T-cell (primary cell): Measurements from ENCODE around the gene TRIM17. TPM values are rescaled to one million over a fixed set of nuclear protein-coding genes. Genes with fewer than 3 reads are reported as not detected.

Source experiments
- ATAC-seq, 4 experiments: fragments of 200-7000 bp in 3 of 4; fragments of 150-1000 bp in 1 of 4; cut with Tn5 transposase; replicated peaks in 1 of 4; 1 replicate in 3 of 4; 2 replicates in 1 of 4; pipeline ENCODE4 v1.10.0; 2021; ENCODE audit warnings: moderate library complexity in 3 of 4, mild to moderate bottlenecking in 2 of 4, moderate number of reproducible peaks in 1 of 4
- CTCF ChIA-PET, 2 donors: fragments of 300-600 bp; sonication (Branson Sonifier 250); formaldehyde crosslinking; loops; one replicate each; lab custom pipeline; 2022; ENCODE audit warnings: antibody characterized with exemption in 2 of 2; lab: Charles Lee
- POLR2A ChIA-PET, 2 donors: fragments of 300-600 bp; sonication (Branson Sonifier 250); formaldehyde crosslinking; loops; one replicate each; lab custom pipeline; 2022; ENCODE audit warnings: antibody characterized with exemption in 2 of 2; lab: Charles Lee
- DNase-seq, 35 experiments: peaks; one replicate each; pipeline versions ENCODE4 v3.0.0 to v3.0.0-alpha.2; 2013 to 2023
- H3K27ac ChIP-seq: one replicate; pipeline ENCODE4 v1.5.1; 2013; ENCODE audit warnings: low read length
- H3K27me3 ChIP-seq, 2 experiments: replicated peaks in 1 of 2; 1 replicate in 1 of 2; 2 replicates in 1 of 2; pipeline versions ENCODE4 v1.6.1 to v1.7.0; 2013; ENCODE audit warnings: low read length in 1 of 2, mixed read lengths in 1 of 2; ENCODE audit not compliant: control insufficient read depth in 2 of 2, insufficient read depth in 2 of 2; ENCODE audit errors: extremely low read depth in 1 of 2
- H3K36me3 ChIP-seq, 2 donors: 1 replicate in 1 of 2; 2 replicates in 1 of 2; pipeline versions ENCODE4 v1.6.1 to v1.7.0; 2013; ENCODE audit warnings: low read length in 1 of 2; ENCODE audit not compliant: control insufficient read depth in 2 of 2, insufficient read depth in 1 of 2; ENCODE audit errors: extremely low read depth in 1 of 2
- H3K4me1 ChIP-seq, 2 experiments: 1 replicate in 1 of 2; 2 replicates in 1 of 2; pipeline versions ENCODE4 v1.6.1 to v1.7.0; 2013; ENCODE audit warnings: low read length in 2 of 2, mixed read lengths in 1 of 2; ENCODE audit not compliant: insufficient read depth in 2 of 2, control insufficient read depth in 1 of 2; ENCODE audit errors: extremely low read depth in 1 of 2
- H3K4me3 ChIP-seq, 2 donors: 1 replicate in 1 of 2; 2 replicates in 1 of 2; pipeline versions ENCODE4 v1.5.1 to v1.7.0; 2013; ENCODE audit warnings: mild to moderate bottlenecking in 2 of 2, low read length in 1 of 2, moderate library complexity in 1 of 2; ENCODE audit not compliant: control insufficient read depth in 1 of 2; ENCODE audit errors: extremely low read depth in 1 of 2
- H3K9me3 ChIP-seq: 2 replicates; pipeline ENCODE4 v1.7.0; 2013
- H3K27ac Mint-ChIP-seq, 2 donors: one replicate each; pipeline ENCODE4 v1.8.0; 2020 to 2021; ENCODE audit warnings: mild to moderate bottlenecking in 2 of 2, mixed read lengths in 2 of 2
- H3K27me3 Mint-ChIP-seq, 2 donors: one replicate each; pipeline ENCODE4 v1.8.0; 2021 to 2022; ENCODE audit warnings: mixed read lengths in 2 of 2
- H3K36me3 Mint-ChIP-seq: one replicate; pipeline ENCODE4 v1.8.0; 2021; ENCODE audit warnings: mixed read lengths
- H3K4me1 Mint-ChIP-seq, 3 donors: one replicate each; pipeline ENCODE4 v1.8.0; 2020 to 2022; ENCODE audit warnings: mixed read lengths in 3 of 3, mild to moderate bottlenecking in 1 of 3
- H3K4me3 Mint-ChIP-seq, 3 donors: one replicate each; pipeline ENCODE4 v1.8.0; 2020 to 2022; ENCODE audit warnings: mild to moderate bottlenecking in 3 of 3, mixed read lengths in 3 of 3, moderate library complexity in 3 of 3
- H3K9me3 Mint-ChIP-seq, 3 donors: one replicate each; pipeline ENCODE4 v1.8.0; 2020 to 2022; ENCODE audit warnings: mixed read lengths in 3 of 3
- WGBS: methylation state at CpG from one replicate; pipeline ENCODE4 v1.1.5; 2013; ENCODE audit warnings: missing lambda C conversion rate; ENCODE audit not compliant: insufficient coverage; 5-methylcytosine and 5-hydroxymethylcytosine counted together
- total RNA-seq, 35 experiments: library from RNA in 6 of 35; stranded (reverse) in 6 of 35; fragments of 120-200 nt in 1 of 35; gene quantifications; one replicate each; pipeline versions ENCODE4 v1.2.1 to v1.2.4 and lab custom pipeline; 2013 to 2026

The TRIM17 gene
- total RNA-seq, 5 donors from 2014 or later (not counting 1 experiment from before 2014, with no cell fraction given): 0.90 to 4.7 (median 1.7) TPM

GRCh38 chr1:228463009-228463558 is 46.4 kb upstream of the TRIM17 start:
- H3K27me3 ChIP-seq: peaks cover 0 to 7% of the 10 kb centered on the region in 2 experiments
- Mint-ChIP-seq H3K27ac (peak overlapping the region; percentile 33 to 39), H3K4me1 (peaks cover 52 to 58% (median 56%) of the 10 kb centered on the region in 3 donors), H3K9me3 (no peaks in the 10 kb centered on the region), H3K27me3 (peaks cover 5 to 8% of the 10 kb centered on the region in 2 donors), H3K4me3 (peak overlapping the region; percentile 76 to 83 (median 82)), H3K36me3 (no peaks in the 10 kb centered on the region)
- no peak overlapping the region for H3K27ac ChIP-seq
- DNase-seq (no peak), ATAC-seq (no peak)
- peaks cover 13 to 52% of the 10 kb centered on the region in 2 experiments for H3K4me1 ChIP-seq
- CTCF ChIA-PET: interaction anchor here in 1 of 2 donors (0.7 kb wide), 1 partner anchor 37 kb away, joined by 3 read pairs; no protein-coding TSS in a partner anchor
- no peaks in the 10 kb centered on the region for H3K9me3 ChIP-seq
- POLR2A ChIA-PET: no interaction called here
- H3K4me3 ChIP-seq: peak overlapping the region in 1 of 2 donors; percentile 45
- WGBS: 67% methylated on average over 1 of the region's 7 CpGs
- no peaks in the 10 kb centered on the region for H3K36me3 ChIP-seq

- Mint-ChIP-seq H3K4me3 (peak overlapping the region in 2 of 3 donors; percentile 13 to 83), H3K9me3 (no peaks in the 10 kb centered on the region), H3K27ac (peak overlapping the region; percentile 2 to 24), H3K4me1 (peaks cover 57 to 60% (median 58%) of the 10 kb centered on the region in 3 donors), H3K36me3 (no peaks in the 10 kb centered on the region), H3K27me3 (peaks cover under 1 to 8% of the 10 kb centered on the region in 2 donors)
- DNase-seq (no peak), ATAC-seq (no peak)
- no peak overlapping the region for H3K4me3 ChIP-seq
- H3K27me3 ChIP-seq: peaks cover 0 to 7% of the 10 kb centered on the region in 2 experiments
- WGBS: 100% methylated on average over 1 of the region's 5 CpGs
- no peaks in the 10 kb centered on the region for H3K36me3 ChIP-seq
- CTCF ChIA-PET: no interaction called here
- no peaks in the 10 kb centered on the region for H3K9me3 ChIP-seq
- no peak overlapping the region for H3K27ac ChIP-seq
- peaks cover 13 to 54% of the 10 kb centered on the region in 2 experiments for H3K4me1 ChIP-seq
- POLR2A ChIA-PET: no interaction called here
Measured at GRCh38 chr1:228462560-228462959, 45.9 kb upstream of the TRIM17 start.

GRCh38 chr1:228460821-228461220 is 44.2 kb upstream of the TRIM17 start:
- POLR2A ChIA-PET: no interaction called here
- Histone ChIP-seq H3K4me3 (no peak overlapping the region), H3K27ac (no peak overlapping the region), H3K27me3 (peaks cover 0 to 5% of the 10 kb centered on the region in 2 experiments), H3K9me3 (no peaks in the 10 kb centered on the region), H3K36me3 (no peaks in the 10 kb centered on the region), H3K4me1 (peaks cover 13 to 54% of the 10 kb centered on the region in 2 experiments)
- DNase-seq (no peak), ATAC-seq (no peak)
- H3K36me3 Mint-ChIP-seq: no peaks in the 10 kb centered on the region
- WGBS: no CpG with 5 or more reads among the region's 2 CpGs
- no peaks in the 10 kb centered on the region for H3K9me3 Mint-ChIP-seq
- no peak overlapping the region for H3K27ac Mint-ChIP-seq
- H3K4me1 Mint-ChIP-seq: peaks cover 60 to 67% (median 66%) of the 10 kb centered on the region in 3 donors
- H3K27me3 Mint-ChIP-seq: peaks cover 0 to 4% of the 10 kb centered on the region in 2 donors
- H3K4me3 Mint-ChIP-seq: peak overlapping the region; percentile 31 to 62 (median 46)
- CTCF ChIA-PET: interaction anchor here in 1 of 2 donors (0.6 kb wide), 1 partner anchor 79 kb away, joined by 3 read pairs; no protein-coding TSS in a partner anchor

- peaks cover 2% of the 10 kb centered on the region for H3K36me3 Mint-ChIP-seq
- WGBS: 9% methylated on average over 32 of the region's 41 CpGs
- peak overlapping the region; percentile 93 for H3K27ac ChIP-seq
- ChIA-PET POLR2A (interaction anchor here (0.6 to 0.9 kb wide), 6 partner anchors 27 to 725 kb away, joined by 4 to 10 read pairs (median 6); partner anchors contain the start of gene RNF187 (in 1 of the 2)), CTCF (interaction anchor here (0.6 to 1.1 kb wide), 9 partner anchors 12 to 324 kb away, joined by 3 to 8 read pairs (median 4); partner anchors contain the start of genes GUK1 (in 1 of the 2) and TRIM11 (in 1 of the 2))
- peak overlapping the region; percentile 97 to 99 (median 97) for H3K4me3 Mint-ChIP-seq
- peaks cover 10 to 43% of the 10 kb centered on the region in 2 experiments for H3K4me1 ChIP-seq
- ATAC-seq (no peak), DNase-seq (peak in 22 of 35 experiments; percentile 10 to 69 (median 34))
- peaks cover 0 to 5% of the 10 kb centered on the region in 2 experiments for H3K27me3 ChIP-seq
- H3K4me3 ChIP-seq: peak overlapping the region in 1 of 2 donors; percentile 68
- no peaks in the 10 kb centered on the region for H3K9me3 ChIP-seq
- H3K9me3 Mint-ChIP-seq: no peaks in the 10 kb centered on the region
- H3K4me1 Mint-ChIP-seq: peaks cover 52 to 58% (median 55%) of the 10 kb centered on the region in 3 donors
- H3K27me3 Mint-ChIP-seq: peaks cover 0 to 4% of the 10 kb centered on the region in 2 donors
- peak overlapping the region; percentile 97 to 98 for H3K27ac Mint-ChIP-seq
- H3K36me3 ChIP-seq: no peaks in the 10 kb centered on the region
Measured at GRCh38 chr1:228459091-228459993, 42.7 kb upstream of the TRIM17 start.

- H3K4me1 Mint-ChIP-seq: peaks cover 40 to 48% (median 43%) of the 10 kb centered on the region in 3 donors
- H3K36me3 Mint-ChIP-seq: peaks cover 6% of the 10 kb centered on the region
- peak overlapping the region; percentile 97 to 99 (median 97) for H3K4me3 Mint-ChIP-seq
- peak; percentile 84 to 88 (median 87) for ATAC-seq
- peak; percentile 68 to 97 (median 80) for DNase-seq
- H3K27me3 Mint-ChIP-seq: peaks cover 0 to 4% of the 10 kb centered on the region in 2 donors
- Histone ChIP-seq H3K4me3 (peak overlapping the region; percentile 60 to 68), H3K9me3 (no peaks in the 10 kb centered on the region), H3K27ac (peak overlapping the region; percentile 93), H3K4me1 (peaks cover 4 to 32% of the 10 kb centered on the region in 2 experiments), H3K36me3 (no peaks in the 10 kb centered on the region), H3K27me3 (peaks cover 0 to 2% of the 10 kb centered on the region in 2 experiments)
- under 1% methylated on average over 74 of the region's 74 CpGs for WGBS
- POLR2A ChIA-PET: interaction anchor here (0.6 to 1.0 kb wide), 5 partner anchors 14 to 397 kb away, joined by 3 to 12 read pairs (median 3); no protein-coding TSS in a partner anchor
- no peaks in the 10 kb centered on the region for H3K9me3 Mint-ChIP-seq
- CTCF ChIA-PET: interaction anchor here (0.6 to 2.7 kb wide), 6 partner anchors 21 to 683 kb away, joined by 3 to 15 read pairs (median 4); partner anchors contain the start of gene RNF187 (in 1 of the 2)
- H3K27ac Mint-ChIP-seq: peak overlapping the region; percentile 97 to 98
Measured at GRCh38 chr1:228457396-228458176, 40.9 kb upstream of the TRIM17 start.
